Stimulated activated CD4-positive, alpha-beta T cell treated with anti-CD3 and anti-CD28 coated beads, Interleukin-15, amount 100 ng/mL, for 48 hours (primary cell): ENCODE measurements around the gene SPATA32.

Experiments used
- DNase-seq, 2 donors: peaks; one replicate each; pipeline ENCODE4 v3.0.0-alpha.2; 2020; ENCODE audit warnings: low read depth in 2 of 2

SPATA32 gene

GRCh38 chr17:45246861-45247428 lies 14.9 kb downstream of the SPATA32 start:
- DNase-seq, result no peak

DNA sequence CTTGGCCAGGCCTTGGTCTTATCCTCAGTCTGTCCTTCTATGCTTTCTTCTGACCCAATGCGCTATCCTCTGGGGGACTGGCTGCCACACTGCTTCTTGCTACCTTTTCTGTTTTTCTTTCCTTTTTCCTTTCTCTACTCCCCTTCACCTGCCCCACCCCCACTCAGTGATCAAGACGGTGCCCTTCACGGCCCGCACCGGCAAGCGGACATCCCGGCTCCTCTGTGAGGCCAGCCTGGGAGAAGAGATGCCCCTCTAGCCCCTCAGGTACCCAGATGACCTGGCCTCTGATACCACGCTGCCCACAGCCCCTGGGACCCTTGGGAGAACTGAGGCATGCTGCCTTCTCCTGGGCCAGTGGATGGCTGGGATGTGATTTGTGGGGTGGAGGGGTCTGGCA lies 15.6 kb downstream of the SPATA32 start:
- DNase-seq, result no peak

DNA sequence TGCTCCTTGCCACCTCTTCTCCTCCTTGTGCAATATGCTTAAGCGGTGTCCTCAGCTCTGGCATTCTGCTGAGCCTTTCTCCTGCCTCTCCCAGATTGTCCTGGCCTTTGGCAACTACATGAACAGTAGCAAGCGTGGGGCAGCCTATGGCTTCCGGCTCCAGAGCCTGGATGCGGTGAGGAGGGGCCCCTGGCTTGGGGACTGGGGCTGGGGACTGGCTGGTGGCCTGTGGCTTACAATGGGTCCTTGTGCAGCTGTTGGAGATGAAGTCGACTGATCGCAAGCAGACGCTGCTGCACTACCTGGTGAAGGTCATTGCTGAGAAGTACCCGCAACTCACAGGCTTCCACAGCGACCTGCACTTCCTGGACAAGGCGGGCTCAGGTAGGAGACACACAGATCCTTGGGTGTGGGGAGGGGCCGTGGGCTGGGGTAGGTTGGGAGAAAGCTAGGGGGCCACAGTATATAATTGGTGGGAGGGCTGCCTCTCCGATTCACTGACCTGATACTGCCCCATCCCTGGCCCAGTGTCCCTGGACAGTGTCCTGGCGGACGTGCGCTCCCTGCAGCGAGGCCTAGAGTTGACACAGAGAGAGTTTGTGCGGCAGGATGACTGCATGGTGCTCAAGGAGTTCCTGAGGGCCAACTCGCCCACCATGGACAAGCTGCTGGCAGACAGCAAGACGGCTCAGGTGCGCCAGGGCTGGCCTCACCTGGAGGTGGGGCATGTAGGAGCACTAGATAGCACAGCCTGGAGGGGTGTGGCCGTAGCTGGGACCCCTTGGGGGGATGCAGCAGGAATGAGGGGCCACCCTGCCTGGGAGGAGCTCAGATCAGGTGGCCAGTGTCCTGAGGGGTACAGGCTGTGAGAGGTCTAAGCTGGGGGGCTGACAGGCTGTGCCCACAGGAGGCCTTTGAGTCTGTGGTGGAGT lies 16.9 kb downstream of the SPATA32 start:
- no peak for DNase-seq

DNA sequence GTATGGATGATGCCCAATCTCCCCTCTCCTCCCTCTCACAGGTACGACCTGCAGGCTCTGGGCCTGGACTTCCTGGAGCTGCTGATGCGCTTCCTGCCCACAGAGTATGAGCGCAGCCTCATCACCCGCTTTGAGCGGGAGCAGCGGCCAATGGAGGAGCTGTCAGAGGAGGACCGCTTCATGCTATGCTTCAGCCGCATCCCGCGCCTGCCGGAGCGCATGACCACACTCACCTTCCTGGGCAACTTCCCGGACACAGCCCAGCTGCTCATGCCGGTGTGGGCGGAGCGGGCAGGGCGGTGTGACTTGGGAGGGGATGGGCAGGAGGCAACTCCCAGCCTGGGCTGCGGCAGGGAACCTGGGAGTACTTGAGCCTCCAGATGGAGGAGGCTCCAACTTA lies 18.1 kb downstream of the SPATA32 start:
- DNase-seq, result no peak

DNA sequence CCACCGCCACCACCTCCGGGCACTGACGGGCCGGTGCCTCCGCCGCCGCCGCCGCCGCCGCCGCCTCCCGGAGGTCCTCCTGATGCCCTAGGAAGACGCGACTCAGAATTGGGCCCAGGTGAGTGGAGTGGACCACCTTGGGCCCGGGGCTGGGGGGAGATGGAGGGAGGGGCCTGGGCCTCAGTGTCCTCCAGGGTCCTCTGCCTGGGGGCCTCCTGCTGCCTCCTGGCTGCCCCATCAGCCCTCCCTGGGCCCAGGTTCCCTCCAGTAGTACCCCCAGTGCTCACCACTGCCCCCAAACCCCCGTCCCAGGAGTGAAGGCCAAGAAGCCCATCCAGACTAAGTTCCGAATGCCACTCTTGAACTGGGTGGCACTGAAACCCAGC lies 19.9 kb downstream of the SPATA32 start:
- no peak for DNase-seq

GRCh38 chr17:45241328-45242028 lies 20.4 kb downstream of the SPATA32 start:
- DNase-seq, result no peak

- DNase-seq, result no peak
These were observed 21.0 kb downstream of the SPATA32 start for GRCh38 chr17:45240905-45241327.

DNA sequence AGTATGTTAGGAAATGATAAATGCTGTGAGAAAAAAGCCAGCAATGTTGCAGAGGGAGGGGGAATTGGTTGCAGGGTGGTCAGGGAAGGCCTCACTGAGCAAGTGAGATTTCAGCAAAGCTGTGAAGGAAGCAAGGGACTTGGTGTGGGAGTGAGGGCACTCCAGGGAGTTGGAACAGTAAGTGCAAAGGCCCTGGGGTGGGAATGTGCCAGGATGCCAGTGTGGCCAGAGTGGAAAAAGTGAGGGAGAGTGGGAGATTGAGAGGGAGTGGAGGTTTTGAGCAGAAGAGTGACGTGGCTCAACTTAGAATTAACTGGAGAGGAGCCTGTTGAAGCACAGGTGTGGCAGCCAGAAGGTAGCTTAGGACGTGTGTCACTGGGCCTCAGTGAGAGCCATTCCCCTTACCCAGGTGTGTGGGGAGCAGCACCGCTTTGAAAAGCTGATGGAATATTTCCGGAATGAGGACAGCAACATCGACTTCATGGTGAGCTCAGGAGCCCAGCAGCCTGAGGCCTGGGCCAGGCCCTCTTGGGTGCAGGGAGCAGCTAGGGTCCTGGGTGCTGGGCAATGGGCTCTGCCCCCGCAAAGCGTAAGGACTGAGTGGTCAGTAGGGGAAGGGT lies 23.6 kb downstream of the SPATA32 start:
- DNase-seq, result no peak

- no peak for DNase-seq
These were observed 24.2 kb downstream of the SPATA32 start for GRCh38 chr17:45237686-45238085.

- DNase-seq, result no peak
These were observed 25.6 kb downstream of the SPATA32 start for GRCh38 chr17:45236282-45236606.

GRCh38 chr17:45235416-45236281 lies 26.2 kb downstream of the SPATA32 start:
- DNase-seq, result peak in 1 of 2 donors; percentile 75

DNA sequence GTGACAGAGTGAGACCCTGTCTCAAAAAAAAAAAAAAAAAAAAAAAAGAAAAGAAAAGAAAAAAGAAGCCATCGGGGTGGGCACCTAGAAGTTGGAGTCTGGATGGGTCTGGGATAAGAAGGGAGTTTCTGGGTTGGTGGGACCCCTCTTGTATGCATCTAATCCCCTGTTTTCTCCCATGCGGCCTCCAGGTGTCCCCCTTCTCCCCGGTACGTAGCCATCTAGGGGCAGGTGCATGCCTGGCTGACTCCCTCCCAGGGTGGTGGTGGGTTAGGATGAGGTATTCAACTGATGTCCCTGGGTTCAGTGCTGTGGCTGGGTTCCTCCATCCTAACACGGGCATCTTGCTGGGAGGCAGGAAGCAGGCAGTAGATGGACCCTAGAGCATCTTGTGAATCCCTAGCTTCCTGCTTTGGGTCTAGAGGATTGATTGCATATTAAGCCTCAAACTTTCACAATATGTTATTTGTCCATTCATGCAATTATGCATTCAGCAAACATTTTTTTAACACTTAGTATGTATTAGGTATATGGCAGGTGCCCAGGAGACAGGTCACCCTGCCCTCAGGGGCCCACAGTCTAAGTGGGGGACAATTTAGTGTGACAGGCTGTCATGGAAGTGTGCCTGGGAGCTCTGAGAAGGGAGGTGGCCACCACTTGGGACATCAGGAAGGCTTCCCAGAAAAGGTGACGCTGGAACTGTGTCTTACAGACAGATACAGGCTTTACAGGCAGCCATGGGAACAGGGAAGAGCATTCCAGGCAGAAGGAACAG lies 27.1 kb downstream of the SPATA32 start:
- DNase-seq, result no peak

DNA sequence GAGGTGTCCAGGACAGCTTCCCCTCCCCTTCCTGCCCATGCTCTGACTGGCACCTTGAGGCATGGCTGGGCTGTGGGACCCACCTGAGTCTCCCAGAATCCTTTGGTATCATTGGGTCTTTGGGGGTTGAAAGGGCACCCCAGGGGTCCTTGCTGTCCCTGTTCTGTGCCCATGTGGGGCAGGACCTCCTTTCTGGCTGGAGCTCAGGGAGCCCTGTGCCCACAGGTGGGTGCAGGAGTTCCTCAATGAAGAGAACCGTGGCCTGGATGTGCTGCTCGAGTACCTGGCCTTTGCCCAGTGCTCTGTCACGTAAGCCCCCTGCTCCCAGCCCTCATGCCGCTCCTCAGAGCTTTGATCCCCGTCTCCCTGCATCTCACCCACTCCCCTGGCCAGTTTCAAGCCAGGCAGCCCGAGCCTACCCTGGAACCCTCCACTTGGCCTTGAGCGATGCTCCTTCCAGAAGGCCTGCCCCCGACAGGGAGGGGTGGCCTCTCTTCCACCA lies 28.4 kb downstream of the SPATA32 start:
- DNase-seq, result no peak

DNA sequence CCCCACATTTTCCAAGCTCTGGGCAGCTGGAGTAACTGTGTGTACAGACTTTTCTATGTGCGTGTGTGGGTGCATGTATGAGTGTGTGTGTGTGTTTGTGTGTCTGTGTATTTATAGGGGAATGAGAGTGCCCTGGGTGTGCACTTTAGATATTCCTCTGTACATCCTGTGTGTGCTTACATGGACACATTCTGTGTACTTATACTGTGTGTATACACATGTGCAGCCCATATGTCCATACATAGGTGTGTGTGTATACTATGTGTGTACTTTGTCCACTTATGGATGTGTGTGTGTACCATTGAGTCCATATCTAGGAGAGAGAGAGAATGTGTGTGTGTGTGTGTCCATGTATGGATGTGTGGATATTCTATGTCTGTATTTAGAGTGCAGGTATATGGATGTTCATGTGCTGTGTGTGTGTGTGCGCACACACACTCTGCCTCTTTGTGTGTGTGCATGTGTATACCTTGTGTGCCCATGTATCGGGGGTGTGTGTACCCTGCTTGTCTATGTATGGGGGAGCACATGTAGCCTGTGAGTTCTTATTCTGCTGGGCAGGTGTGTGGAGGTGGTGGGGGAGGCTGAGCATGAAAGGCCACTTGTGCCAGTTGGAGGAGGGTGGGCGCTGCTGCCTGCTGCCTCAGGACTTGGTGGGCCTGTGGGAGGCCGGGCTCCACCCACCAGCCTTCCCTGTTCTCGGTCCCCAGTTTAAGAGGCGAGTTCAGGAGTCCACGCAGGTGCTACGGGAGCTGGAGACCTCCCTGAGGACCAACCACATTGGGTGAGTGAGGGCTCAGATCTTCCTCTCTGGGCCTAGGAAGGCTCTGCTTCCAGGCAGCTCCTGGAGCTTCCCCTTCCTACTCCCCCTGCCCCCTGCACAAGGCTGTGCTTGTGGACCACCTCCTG lies 29.1 kb downstream of the SPATA32 start:
- no peak for DNase-seq

- no peak for DNase-seq
These were observed 30.3 kb downstream of the SPATA32 start for GRCh38 chr17:45231481-45232116.

DNA sequence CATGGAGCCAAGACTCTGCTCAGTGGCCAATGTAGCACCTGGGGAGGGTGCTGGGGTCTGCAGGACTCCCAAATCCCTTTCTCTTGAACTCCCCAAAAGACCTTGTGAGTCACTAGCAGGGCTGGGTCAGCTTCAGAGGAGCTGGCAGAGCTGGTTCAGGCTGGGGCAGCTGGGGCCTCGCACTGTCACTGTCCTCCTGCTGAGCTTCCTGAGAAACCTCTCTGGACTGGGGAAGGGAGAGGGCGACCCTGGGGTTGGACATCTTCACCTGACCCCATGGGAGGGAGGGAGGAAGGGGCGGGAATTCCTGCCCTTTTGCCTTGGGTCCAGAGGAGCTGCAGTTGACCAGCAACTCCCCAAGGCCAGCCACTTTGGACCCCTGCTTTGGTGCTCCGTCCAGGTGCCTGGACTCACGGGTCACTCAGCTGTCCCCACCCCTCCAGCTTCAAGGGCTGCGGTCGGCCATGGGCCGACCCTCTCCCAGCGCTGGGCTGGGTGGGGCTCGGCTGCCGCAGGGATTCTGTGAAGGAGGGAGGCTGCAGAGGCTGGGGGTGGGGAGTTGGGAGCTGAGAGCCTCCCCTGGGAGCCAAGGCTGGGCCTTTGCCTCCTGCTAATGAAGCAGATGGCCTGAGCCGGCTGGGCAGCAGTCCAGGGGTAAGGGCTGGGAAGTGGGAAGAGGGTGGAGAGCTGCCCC lies 31.0 kb downstream of the SPATA32 start:
- DNase-seq, result no peak

DNA sequence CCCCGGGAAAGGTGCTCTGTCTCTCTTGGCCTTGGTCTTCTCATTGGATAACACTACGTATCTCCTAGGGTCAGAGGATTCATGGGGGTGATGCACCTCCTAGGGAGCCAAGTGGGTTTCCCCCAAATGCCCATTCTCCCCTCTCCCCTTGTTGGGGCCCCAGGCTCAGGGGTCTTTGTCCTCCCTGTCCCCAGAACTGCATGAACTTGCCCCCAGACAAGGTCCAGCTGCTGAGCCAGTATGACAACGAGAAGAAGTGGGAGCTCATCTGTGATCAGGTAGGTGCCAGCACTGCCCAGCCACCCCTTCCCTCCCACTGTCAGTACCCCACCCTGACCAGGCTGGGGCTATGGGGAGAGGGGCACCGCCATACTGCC lies 31.5 kb downstream of the SPATA32 start:
- DNase-seq, result no peak

DNA sequence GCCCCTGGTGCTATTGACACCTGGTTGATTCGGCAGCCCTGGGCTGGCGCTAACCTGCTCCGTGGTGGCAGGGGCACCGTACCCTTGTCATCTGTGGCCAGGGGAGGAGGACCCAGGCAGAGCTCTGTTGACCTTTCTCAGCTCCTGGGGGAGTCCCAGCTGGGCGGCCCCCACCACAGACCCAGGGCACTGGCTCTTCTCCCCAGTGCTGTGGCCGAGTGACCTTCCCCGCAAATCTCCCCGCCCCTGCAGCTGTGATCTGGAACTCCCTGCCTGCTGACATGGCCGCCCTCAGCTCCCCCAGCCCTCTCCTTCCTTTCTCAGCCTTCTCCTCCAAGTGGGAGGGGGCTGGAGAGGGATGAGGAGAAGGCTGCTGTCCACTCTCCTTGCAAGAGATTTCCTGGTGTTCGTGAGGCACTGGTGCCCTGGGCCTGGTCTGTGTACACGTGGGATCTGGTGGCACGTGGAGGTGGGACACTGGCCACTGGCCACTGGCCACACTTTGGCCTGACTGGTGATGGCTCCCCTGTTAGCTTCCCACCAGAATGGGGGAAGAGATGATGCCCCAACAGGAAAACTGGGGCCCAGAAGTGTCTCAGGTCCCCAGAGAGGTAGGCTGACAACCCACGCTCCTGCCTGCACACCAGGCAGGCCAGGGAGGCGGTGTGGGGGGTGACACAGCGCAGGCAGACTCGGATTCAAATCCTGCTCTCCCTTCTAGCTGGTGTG lies 32.0 kb downstream of the SPATA32 start:
- no peak for DNase-seq
